Mucosa of rectum (tissue), 2 donors: ENCODE results near the gene FASTKD2.
"Not testable (repeated sequence)": the region's sequence is repeated elsewhere in the genome, so short reads cannot be mapped to it uniquely, and the experiment has no call there.

Source experiments
- H3K27ac ChIP-seq, 2 donors: one replicate each; pipeline ENCODE4 v1.7.0; 2013; ENCODE audit warnings: inconsistent platforms in 2 of 2, low read depth in 2 of 2, low read length in 2 of 2
- H3K27me3 ChIP-seq, 2 donors: one replicate each; pipeline ENCODE4 v1.7.0; 2013; ENCODE audit warnings: low read length in 2 of 2; ENCODE audit not compliant: control insufficient read depth in 2 of 2, insufficient read depth in 2 of 2
- H3K36me3 ChIP-seq, 2 donors: one replicate each; pipeline ENCODE4 v1.7.0; 2013; ENCODE audit warnings: low read length in 2 of 2; ENCODE audit not compliant: control insufficient read depth in 2 of 2, insufficient read depth in 2 of 2
- H3K4me1 ChIP-seq, 2 donors: one replicate each; pipeline ENCODE4 v1.7.0; 2013; ENCODE audit warnings: low read length in 2 of 2, mild to moderate bottlenecking in 1 of 2; ENCODE audit not compliant: control insufficient read depth in 2 of 2, insufficient read depth in 2 of 2
- H3K4me3 ChIP-seq, 2 donors: one replicate each; pipeline ENCODE4 v1.7.0; 2013; ENCODE audit warnings: low read length in 2 of 2
- H3K9ac ChIP-seq, 2 donors: one replicate each; pipeline ENCODE4 v1.7.0; 2013; ENCODE audit warnings: low read length in 2 of 2, low read depth in 1 of 2, mild to moderate bottlenecking in 1 of 2
- H3K9me3 ChIP-seq, 2 donors: one replicate each; pipeline ENCODE4 v1.7.0; 2013; ENCODE audit warnings: low read length in 2 of 2; ENCODE audit not compliant: control insufficient read depth in 2 of 2
- donor health status: healthy.
- donor health status: Normal muscosa, but diverticular disease.

FASTKD2 gene

GRCh38 chr2:206804326-206804725, 38.9 kb downstream of the FASTKD2 start:
- no peaks in the 10 kb centered on the region for H3K9me3 ChIP-seq
- H3K9ac ChIP-seq = no peak overlapping the region
- H3K4me1 ChIP-seq = peaks cover 0 to 3% of the 10 kb centered on the region in 2 donors
- H3K27ac ChIP-seq = no peak overlapping the region
- no peaks in the 10 kb centered on the region for H3K36me3 ChIP-seq
- no peak overlapping the region for H3K4me3 ChIP-seq
- no peaks in the 10 kb centered on the region for H3K27me3 ChIP-seq

GRCh38 chr2:206805887-206806607, 40.6 kb downstream of the FASTKD2 start:
- no peak overlapping the region for H3K4me3 ChIP-seq
- no peaks in the 10 kb centered on the region for H3K36me3 ChIP-seq
- no peaks in the 10 kb centered on the region for H3K4me1 ChIP-seq
- H3K9me3 ChIP-seq = no peaks in the 10 kb centered on the region
- H3K27ac ChIP-seq = no peak overlapping the region
- H3K9ac ChIP-seq = no peak overlapping the region
- H3K27me3 ChIP-seq = no peaks in the 10 kb centered on the region

GRCh38 chr2:206807624-206808023, 42.2 kb downstream of the FASTKD2 start:
- H3K9ac ChIP-seq, H3K27ac ChIP-seq, H3K4me3 ChIP-seq: not testable (repeated sequence)

DNA sequence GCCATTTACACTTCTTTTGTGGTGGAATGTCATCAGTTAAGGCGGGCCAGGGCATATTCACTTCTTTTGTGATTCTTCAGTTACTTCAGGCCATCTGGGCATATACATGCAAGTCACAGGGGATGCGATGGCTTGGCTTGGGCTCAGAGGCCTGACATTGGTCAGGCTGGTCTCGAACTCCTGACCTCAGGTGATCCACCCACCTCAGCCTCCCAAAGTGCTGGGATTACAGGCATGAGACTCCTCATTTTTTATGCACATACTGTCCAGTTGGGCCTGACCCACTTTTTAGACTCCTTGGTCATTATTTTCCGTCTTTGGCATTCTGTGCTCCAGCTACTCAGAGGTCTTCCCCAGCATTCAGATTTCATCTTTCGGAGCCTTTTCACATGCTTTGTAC, 47.1 kb downstream of the FASTKD2 start:
- not testable (repeated sequence) for H3K9me3 ChIP-seq

More at GRCh38 chr2:206807624-206808023, 42.2 kb downstream of the FASTKD2 start:
- H3K36me3 ChIP-seq, H3K4me1 ChIP-seq, H3K27me3 ChIP-seq, H3K9me3 ChIP-seq: not testable (repeated sequence)

GRCh38 chr2:206814498-206814897, 49.1 kb downstream of the FASTKD2 start:
- H3K4me1 ChIP-seq = no peaks in the 10 kb centered on the region
- H3K9me3 ChIP-seq = no peaks in the 10 kb centered on the region
- no peak overlapping the region for H3K27ac ChIP-seq
- no peak overlapping the region for H3K4me3 ChIP-seq
- H3K36me3 ChIP-seq = no peaks in the 10 kb centered on the region
- no peak overlapping the region for H3K9ac ChIP-seq
- no peaks in the 10 kb centered on the region for H3K27me3 ChIP-seq

More for the DNA sequence above, 47.1 kb downstream of the FASTKD2 start:
- H3K4me3 ChIP-seq, H3K9ac ChIP-seq, H3K27me3 ChIP-seq, H3K4me1 ChIP-seq, H3K27ac ChIP-seq, H3K36me3 ChIP-seq: not testable (repeated sequence)

DNA sequence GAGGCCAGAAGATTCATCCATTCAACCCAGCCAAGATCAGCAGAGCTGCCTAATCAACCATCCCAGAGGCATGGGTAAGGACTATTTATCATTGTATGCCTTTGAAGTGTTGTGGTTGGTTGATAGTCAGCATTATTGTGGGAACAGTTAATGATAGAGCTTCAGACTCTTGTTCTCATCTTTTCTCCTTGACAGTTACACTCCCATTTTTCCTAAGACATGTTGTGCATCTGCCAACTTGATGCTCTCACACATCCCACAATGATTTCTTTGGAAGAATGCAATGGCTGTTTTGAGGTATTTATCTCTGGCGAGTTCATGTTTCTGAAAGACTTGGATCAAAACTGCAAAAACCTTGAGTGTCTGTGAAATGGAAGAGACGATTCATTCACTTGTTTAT, 55.4 kb downstream of the FASTKD2 start:
- Histone ChIP-seq H3K4me3 (no peak overlapping the region), H3K36me3 (no peaks in the 10 kb centered on the region), H3K27me3 (no peaks in the 10 kb centered on the region), H3K27ac (no peak overlapping the region), H3K4me1 (no peaks in the 10 kb centered on the region), H3K9ac (no peak overlapping the region), H3K9me3 (no peaks in the 10 kb centered on the region)

- no peaks in the 10 kb centered on the region for H3K9me3 ChIP-seq
Observed at GRCh38 chr2:206823178-206823577, 57.8 kb downstream of the FASTKD2 start.

DNA sequence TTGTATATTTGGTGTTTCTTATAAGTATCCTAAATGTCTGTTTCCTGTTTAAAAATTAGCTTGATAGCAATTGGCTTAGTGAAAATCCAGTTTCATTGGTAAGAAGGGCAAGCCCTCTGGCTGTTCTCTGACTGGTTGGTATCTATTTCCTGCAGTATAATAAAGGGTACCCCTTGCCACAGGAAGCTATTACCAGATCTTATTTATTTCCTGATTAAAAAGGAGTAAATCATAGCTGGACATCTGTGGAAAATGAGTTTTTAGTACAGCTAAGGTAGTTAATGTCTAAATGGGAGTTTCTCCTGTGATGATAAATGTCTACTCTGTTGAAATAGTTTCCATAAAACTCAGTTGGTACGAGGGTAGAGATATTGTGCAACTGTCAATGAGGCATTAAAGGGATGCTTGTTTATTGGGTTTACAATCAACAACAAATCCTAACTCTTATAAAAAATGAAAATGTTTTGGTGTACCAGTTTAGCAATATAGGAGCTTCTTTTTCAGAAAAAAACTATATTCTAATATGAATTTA, 58.7 kb downstream of the FASTKD2 start:
- H3K4me1 ChIP-seq = no peaks in the 10 kb centered on the region
- H3K4me3 ChIP-seq = no peak overlapping the region
- H3K9me3 ChIP-seq = no peaks in the 10 kb centered on the region
- H3K9ac ChIP-seq = no peak overlapping the region
- no peak overlapping the region for H3K27ac ChIP-seq
- H3K27me3 ChIP-seq = no peaks in the 10 kb centered on the region
- no peaks in the 10 kb centered on the region for H3K36me3 ChIP-seq

More at GRCh38 chr2:206823178-206823577, 57.8 kb downstream of the FASTKD2 start:
- Histone ChIP-seq H3K4me1 (no peaks in the 10 kb centered on the region), H3K4me3 (no peak overlapping the region), H3K27ac (no peak overlapping the region), H3K27me3 (no peaks in the 10 kb centered on the region), H3K9ac (no peak overlapping the region), H3K36me3 (no peaks in the 10 kb centered on the region)

DNA sequence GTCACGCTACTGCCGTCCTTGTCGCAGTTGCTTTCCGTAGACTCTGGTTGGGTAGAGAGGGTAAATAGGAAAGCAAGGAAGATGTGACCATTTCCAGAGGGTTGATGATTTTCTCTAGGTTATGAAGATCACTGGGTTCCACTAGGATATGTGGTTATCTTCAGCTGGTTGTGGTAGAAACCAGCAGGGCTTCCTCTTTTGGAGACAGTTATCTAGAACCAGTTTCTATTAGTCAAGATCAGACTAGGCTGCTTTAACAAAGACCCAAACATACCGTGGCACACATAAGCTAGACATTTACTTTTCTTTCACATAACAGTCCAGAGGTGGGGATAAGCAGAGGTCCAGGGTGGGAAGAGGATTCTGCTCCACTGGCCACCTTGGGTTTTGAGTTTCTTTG, 59.6 kb downstream of the FASTKD2 start:
- Histone ChIP-seq H3K9me3 (no peaks in the 10 kb centered on the region), H3K9ac (no peak overlapping the region), H3K36me3 (no peaks in the 10 kb centered on the region), H3K27me3 (no peaks in the 10 kb centered on the region), H3K4me3 (no peak overlapping the region), H3K4me1 (no peaks in the 10 kb centered on the region), H3K27ac (no peak overlapping the region)

- no peak overlapping the region for H3K9ac ChIP-seq
- no peaks in the 10 kb centered on the region for H3K4me1 ChIP-seq
- H3K36me3 ChIP-seq = no peaks in the 10 kb centered on the region
- no peaks in the 10 kb centered on the region for H3K27me3 ChIP-seq
- H3K9me3 ChIP-seq = no peaks in the 10 kb centered on the region
- H3K4me3 ChIP-seq = no peak overlapping the region
- H3K27ac ChIP-seq = no peak overlapping the region
Observed at GRCh38 chr2:206831442-206831995, 66.1 kb downstream of the FASTKD2 start.
